ENCODE data around the gene FN3KRP.

GRCh38 chr17:82756166-82756565, 39.7 kb downstream of the FN3KRP start:
- TF ChIP-seq POLR2A (IDR thresholded peaks at IDR 0.05) (no peak), CTCF (IDR thresholded peaks at IDR 0.05) (no peak)
